ENCODE results near the gene CLEC2L.

CLEC2L gene

GRCh38 chr7:139557857-139558581 is 34.5 kb downstream of the CLEC2L start:
- DNase-seq (ENCODE audit: low read depth, low spot score) = no peak

- DNase-seq (ENCODE audit: low read depth, low spot score) = no peak
Observed at GRCh38 chr7:139559364-139560105, 36.0 kb downstream of the CLEC2L start.

GRCh38 chr7:139560199-139560598 is 36.7 kb downstream of the CLEC2L start:
- DNase-seq (ENCODE audit: low read depth, low spot score) = no peak

- DNase-seq (ENCODE audit: low read depth, low spot score) = no peak
Observed at GRCh38 chr7:139560678-139561077, 37.2 kb downstream of the CLEC2L start.

GRCh38 chr7:139562491-139562890 is 39.0 kb downstream of the CLEC2L start:
- DNase-seq (ENCODE audit: low read depth, low spot score) = no peak

GRCh38 chr7:139562961-139563565 is 39.6 kb downstream of the CLEC2L start:
- DNase-seq (ENCODE audit: low read depth, low spot score) = no peak

- DNase-seq (ENCODE audit: low read depth, low spot score) = no peak
Observed at GRCh38 chr7:139563856-139564255, 40.4 kb downstream of the CLEC2L start.

GRCh38 chr7:139566075-139566474 is 42.6 kb downstream of the CLEC2L start:
- DNase-seq (ENCODE audit: low read depth, low spot score) = no peak

GRCh38 chr7:139566736-139567646 is 43.5 kb downstream of the CLEC2L start:
- DNase-seq (ENCODE audit: low read depth, low spot score) = no peak

GRCh38 chr7:139567647-139568345 is 44.3 kb downstream of the CLEC2L start:
- no peak for DNase-seq (ENCODE audit: low read depth, low spot score)

GRCh38 chr7:139568346-139568675 is 44.8 kb downstream of the CLEC2L start:
- no peak for DNase-seq (ENCODE audit: low read depth, low spot score)

GRCh38 chr7:139568813-139569490 is 45.5 kb downstream of the CLEC2L start:
- DNase-seq (ENCODE audit: low read depth, low spot score) = no peak

- DNase-seq (ENCODE audit: low read depth, low spot score) = no peak
Observed at GRCh38 chr7:139570119-139570518, 46.6 kb downstream of the CLEC2L start.

GRCh38 chr7:139570626-139571025 is 47.1 kb downstream of the CLEC2L start:
- DNase-seq (ENCODE audit: low read depth, low spot score) = no peak

- no peak for DNase-seq (ENCODE audit: low read depth, low spot score)
Observed at GRCh38 chr7:139571190-139571589, 47.7 kb downstream of the CLEC2L start.

- no peak for DNase-seq (ENCODE audit: low read depth, low spot score)
Observed at GRCh38 chr7:139571651-139572050, 48.2 kb downstream of the CLEC2L start.

- no peak for DNase-seq (ENCODE audit: low read depth, low spot score)
Observed at GRCh38 chr7:139572071-139572470, 48.6 kb downstream of the CLEC2L start.

GRCh38 chr7:139572704-139573385 is 49.4 kb downstream of the CLEC2L start:
- DNase-seq (ENCODE audit: low read depth, low spot score) = no peak

GRCh38 chr7:139573871-139574270 is 50.4 kb downstream of the CLEC2L start:
- no peak for DNase-seq (ENCODE audit: low read depth, low spot score)
